Measurements from ENCODE around the gene ZBTB40. TPM values are rescaled to one million over a fixed set of nuclear protein-coding genes. Genes with fewer than 3 reads are reported as not detected.

ZBTB40 gene
- total and polyA plus RNA-seq, 10 donors: 4.4 to 40.2 (median 30.2) TPM

DNA sequence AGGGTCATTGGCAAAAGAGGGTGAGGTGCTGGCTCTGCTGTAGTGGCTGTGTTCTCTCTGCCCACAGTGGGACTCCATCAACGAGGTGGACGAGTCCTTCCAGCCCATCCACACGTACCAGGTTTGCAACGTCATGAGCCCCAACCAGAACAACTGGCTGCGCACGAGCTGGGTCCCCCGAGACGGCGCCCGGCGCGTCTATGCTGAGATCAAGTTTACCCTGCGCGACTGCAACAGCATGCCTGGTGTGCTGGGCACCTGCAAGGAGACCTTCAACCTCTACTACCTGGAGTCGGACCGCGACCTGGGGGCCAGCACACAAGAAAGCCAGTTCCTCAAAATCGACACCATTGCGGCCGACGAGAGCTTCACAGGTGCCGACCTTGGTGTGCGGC lies 124.5 kb downstream of the ZBTB40 start:
- no peaks in the 10 kb centered on the region for H3K9me3 ChIP-seq
- WGBS, 5 donors: 87 to 91% (median 90%) methylated on average over 13 to 23 of the region's 23 CpGs
- no peak for DNase-seq
- H3K4me1 ChIP-seq: no peaks in the 10 kb centered on the region
- no peak overlapping the region for H3K4me3 ChIP-seq
- H3K27me3 ChIP-seq (replicated peaks in 1 of 7): peaks cover 0 to 21% (median 5%) of the 10 kb centered on the region in 7 donors
- TF ChIP-seq, protein P1, sequence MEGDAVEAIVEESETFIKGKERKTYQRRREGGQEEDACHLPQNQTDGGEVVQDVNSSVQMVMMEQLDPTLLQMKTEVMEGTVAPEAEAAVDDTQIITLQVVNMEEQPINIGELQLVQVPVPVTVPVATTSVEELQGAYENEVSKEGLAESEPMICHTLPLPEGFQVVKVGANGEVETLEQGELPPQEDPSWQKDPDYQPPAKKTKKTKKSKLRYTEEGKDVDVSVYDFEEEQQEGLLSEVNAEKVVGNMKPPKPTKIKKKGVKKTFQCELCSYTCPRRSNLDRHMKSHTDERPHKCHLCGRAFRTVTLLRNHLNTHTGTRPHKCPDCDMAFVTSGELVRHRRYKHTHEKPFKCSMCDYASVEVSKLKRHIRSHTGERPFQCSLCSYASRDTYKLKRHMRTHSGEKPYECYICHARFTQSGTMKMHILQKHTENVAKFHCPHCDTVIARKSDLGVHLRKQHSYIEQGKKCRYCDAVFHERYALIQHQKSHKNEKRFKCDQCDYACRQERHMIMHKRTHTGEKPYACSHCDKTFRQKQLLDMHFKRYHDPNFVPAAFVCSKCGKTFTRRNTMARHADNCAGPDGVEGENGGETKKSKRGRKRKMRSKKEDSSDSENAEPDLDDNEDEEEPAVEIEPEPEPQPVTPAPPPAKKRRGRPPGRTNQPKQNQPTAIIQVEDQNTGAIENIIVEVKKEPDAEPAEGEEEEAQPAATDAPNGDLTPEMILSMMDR (IDR thresholded peaks at IDR 0.05 in 8 of 11, conservative IDR thresholded peaks at IDR 0.05 in 3 of 11): peak in 1 of 11 experiments; percentile 1
- TF ChIP-seq POLR2A (IDR thresholded peaks at IDR 0.05): no peak
- H3K27ac ChIP-seq: peak overlapping the region in 2 of 8 donors; percentile 15 to 21
- intact Hi-C loops (cut with DNase I; ENCODE audit: low total_unique reads): no loop called here
- no peaks in the 10 kb centered on the region for H3K36me3 ChIP-seq

DNA sequence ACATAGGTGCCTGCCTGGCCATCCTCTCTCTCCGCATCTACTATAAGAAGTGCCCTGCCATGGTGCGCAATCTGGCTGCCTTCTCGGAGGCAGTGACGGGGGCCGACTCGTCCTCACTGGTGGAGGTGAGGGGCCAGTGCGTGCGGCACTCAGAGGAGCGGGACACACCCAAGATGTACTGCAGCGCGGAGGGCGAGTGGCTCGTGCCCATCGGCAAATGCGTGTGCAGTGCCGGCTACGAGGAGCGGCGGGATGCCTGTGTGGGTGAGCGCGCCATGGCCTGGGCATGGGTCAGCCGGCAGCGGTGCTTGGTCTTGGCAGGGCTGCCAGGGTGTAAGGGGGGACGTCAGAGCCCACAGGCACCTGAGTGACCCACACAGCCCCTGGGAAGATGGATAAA lies 125.0 kb downstream of the ZBTB40 start:
- H3K4me1 ChIP-seq: no peaks in the 10 kb centered on the region
- H3K27me3 ChIP-seq (replicated peaks in 1 of 7): peaks cover 0 to 21% (median 5%) of the 10 kb centered on the region in 7 donors
- 91 to 97% (median 94%) methylated on average over 24 of the region's 24 CpGs for WGBS, 5 donors
- no peak for TF ChIP-seq POLR2AphosphoS5 (IDR thresholded peaks at IDR 0.05)
- no peak for TF ChIP-seq POLR2A (IDR thresholded peaks at IDR 0.05)
- no peaks in the 10 kb centered on the region for H3K36me3 ChIP-seq
- no peaks in the 10 kb centered on the region for H3K9me3 ChIP-seq
- DNase-seq: no peak
- no peak overlapping the region for H3K27ac ChIP-seq
- intact Hi-C loops (cut with DNase I; ENCODE audit: low total_unique reads): no loop called here
- H3K4me3 ChIP-seq: no peak overlapping the region

DNA sequence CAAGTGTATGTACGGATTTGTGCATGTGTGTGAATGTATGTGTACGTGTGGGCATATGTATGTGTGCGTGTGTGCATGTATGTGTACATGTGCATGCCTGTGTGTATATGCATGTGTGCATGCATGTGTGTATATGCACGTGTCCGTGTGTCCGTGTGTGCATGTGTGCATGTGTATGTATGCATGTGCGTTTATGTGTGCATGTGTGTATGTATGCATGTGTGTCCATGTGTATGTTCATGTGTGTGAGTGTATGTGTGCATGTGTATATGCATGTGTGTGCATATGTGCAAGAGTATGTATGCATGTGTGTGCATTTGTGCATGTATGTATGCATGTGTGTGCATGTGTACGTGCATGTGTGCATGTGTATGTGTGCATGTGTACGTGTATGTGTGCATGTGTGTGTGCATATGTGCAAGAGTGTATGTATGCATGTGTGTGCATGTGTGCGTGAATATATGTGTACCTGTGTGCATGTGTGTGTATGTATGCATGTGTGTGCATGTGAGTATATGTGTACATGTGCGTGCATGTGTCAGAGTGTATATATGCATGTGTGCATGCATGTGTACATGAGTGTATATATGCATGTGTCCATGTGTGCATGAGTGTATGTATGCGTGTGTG lies 127.2 kb downstream of the ZBTB40 start:
- Histone ChIP-seq H3K4me1 (peaks cover 0 to 10% (median 0%) of the 10 kb centered on the region in 6 donors), H3K27ac (no peak overlapping the region), H3K9me3 (no peaks in the 10 kb centered on the region), H3K27me3 (replicated peaks in 1 of 7) (peaks cover 0 to 5% (median 0%) of the 10 kb centered on the region in 7 donors), H3K4me3 (no peak overlapping the region), H3K36me3 (no peaks in the 10 kb centered on the region)
- no peak for DNase-seq
- 77 to 95% (median 92%) methylated on average over 12 of the region's 12 CpGs for WGBS, 5 donors
- no peak for TF ChIP-seq POLR2AphosphoS5 (IDR thresholded peaks at IDR 0.05)
- TF ChIP-seq, protein P1 (IDR thresholded peaks at IDR 0.05 in 8 of 11, conservative IDR thresholded peaks at IDR 0.05 in 3 of 11): no peak
- TF ChIP-seq POLR2A (IDR thresholded peaks at IDR 0.05): no peak
- intact Hi-C loops (cut with DNase I; ENCODE audit: low total_unique reads): no loop called here

DNA sequence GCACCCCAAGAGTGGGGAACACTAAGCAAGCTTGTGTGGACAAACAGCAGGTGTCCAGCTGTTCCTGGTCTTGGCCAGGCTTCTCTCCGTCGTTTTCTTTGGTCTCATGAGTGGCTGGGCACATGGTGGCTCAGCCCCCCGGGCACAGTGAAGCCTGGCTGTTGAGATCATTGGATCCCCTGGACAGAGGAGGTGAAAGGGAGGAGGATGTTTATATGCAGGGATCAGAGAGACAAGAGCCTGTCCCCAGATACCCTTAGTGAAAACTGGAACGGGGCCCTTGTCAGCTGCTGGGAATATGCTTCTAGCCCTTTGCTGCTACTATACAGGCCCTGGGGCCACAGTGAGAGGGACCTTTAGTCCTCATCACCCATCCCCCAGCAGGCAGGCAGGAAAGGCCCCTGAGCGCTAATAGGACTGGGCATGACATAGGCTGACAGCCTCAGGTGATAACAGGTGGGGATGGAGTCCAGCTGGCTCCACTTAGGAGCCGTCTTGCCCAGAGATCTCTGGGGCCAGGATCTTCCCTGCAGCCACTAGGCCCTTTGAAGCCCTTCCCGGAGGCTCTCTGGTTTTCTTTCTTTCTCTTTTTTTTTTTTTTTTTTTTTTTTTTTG lies 128.0 kb downstream of the ZBTB40 start:
- WGBS, 5 donors: 65 to 76% (median 73%) methylated on average over 7 of the region's 7 CpGs
- no peak for DNase-seq
- no peaks in the 10 kb centered on the region for H3K36me3 ChIP-seq
- TF ChIP-seq POLR2A (IDR thresholded peaks at IDR 0.05) (no peak), POLR2AphosphoS5 (IDR thresholded peaks at IDR 0.05) (no peak)
- TF ChIP-seq, protein P1 (IDR thresholded peaks at IDR 0.05 in 8 of 11, conservative IDR thresholded peaks at IDR 0.05 in 3 of 11): no peak
- H3K27ac ChIP-seq: no peak overlapping the region
- H3K9me3 ChIP-seq: no peaks in the 10 kb centered on the region
- no peaks in the 10 kb centered on the region for H3K27me3 ChIP-seq (replicated peaks in 1 of 7)
- no peak overlapping the region for H3K4me3 ChIP-seq
- H3K4me1 ChIP-seq: peaks cover 0 to 10% (median 0%) of the 10 kb centered on the region in 6 donors
- intact Hi-C loops (cut with DNase I; ENCODE audit: low total_unique reads): no loop called here

Other genes starting within 250 kb of the ZBTB40 start
- 1 to 10 TPM; 3.3 to 9.2 (median 5.3) TPM for gene EPHA8, start 111.6 kb downstream of the ZBTB40 start, total RNA-seq
- gene EPHA8, start 111.6 kb downstream of the ZBTB40 start, polyA plus RNA-seq: 1 to 10 TPM in 1 of 3 donors, under 1 TPM in 2; 0.30 to 1.3 (median 0.33) TPM
- gene C1QA, start 184.8 kb downstream of the ZBTB40 start, total RNA-seq: 1,000 to 10,000 TPM in 3 of 7 donors, 100 to 1,000 TPM in 4; 643 to 1,485 (median 980) TPM
- gene C1QA, start 184.8 kb downstream of the ZBTB40 start, polyA plus RNA-seq: 100 to 1,000 TPM; 296 to 658 (median 579) TPM
- gene C1QC, start 191.8 kb downstream of the ZBTB40 start, total RNA-seq: 1,000 to 10,000 TPM in 5 of 7 donors, 100 to 1,000 TPM in 2; 919 to 1,691 (median 1,278) TPM
- gene C1QC, start 191.8 kb downstream of the ZBTB40 start, polyA plus RNA-seq: 100 to 1,000 TPM in 2 of 3 donors, 10 to 100 TPM in 1; 98.7 to 283 (median 276) TPM
- 1,000 to 10,000 TPM; 1,098 to 3,817 (median 2,128) TPM for gene C1QB, start 201.4 kb downstream of the ZBTB40 start, total RNA-seq
- 100 to 1,000 TPM; 225 to 496 (median 490) TPM for gene C1QB, start 201.4 kb downstream of the ZBTB40 start, polyA plus RNA-seq

All from spleen (tissue), 11 donors.